SU-DHL-6 (cell line): ENCODE results near the gene OXNAD1.

Experiments used
- H2AFZ ChIP-seq: fragments of 200-600 bp; sonication (generic); 2 replicates; pipeline ENCODE4 v1.6.1; 2014; ENCODE audit warnings: low read depth, mild to moderate bottlenecking, moderate library complexity, mixed read lengths, antibody characterized with exemption, low read length; ENCODE audit not compliant: severe bottlenecking
- H3F3A ChIP-seq: fragments of 200-600 bp; shearing (Covaris generic); 2 replicates; pipeline ENCODE4 v1.6.0; 2016; ENCODE audit warnings: antibody characterized with exemption, mild to moderate bottlenecking; ENCODE audit not compliant: insufficient read depth
- H3K27ac ChIP-seq: fragments of 200-600 bp; sonication (generic); 2 replicates; pipeline ENCODE4 v1.5.1; 2016; ENCODE audit warnings: low read depth, mild to moderate bottlenecking, low read length, moderate library complexity, mixed read lengths
- H3K27me3 ChIP-seq: fragments of 200-600 bp; sonication (generic), shearing (Covaris generic); 2 replicates; pipeline ENCODE4 v1.6.0; 2014; ENCODE audit warnings: mild to moderate bottlenecking, low read length
- H3K36me3 ChIP-seq: fragments of 200-600 bp; sonication (generic); 2 replicates; pipeline ENCODE4 v1.6.1; 2014; ENCODE audit warnings: mild to moderate bottlenecking, low read length, mixed read lengths
- H3K4me2 ChIP-seq: fragments of 300-600, 200-600 bp; shearing (Covaris generic), sonication (generic); 2 replicates; pipeline ENCODE4 v1.6.0; 2014; ENCODE audit warnings: low read length, low read depth, mild to moderate bottlenecking; ENCODE audit not compliant: poor library complexity, severe bottlenecking
- H3K4me3 ChIP-seq: fragments of 200-600 bp; sonication (generic); 2 replicates; pipeline ENCODE4 v1.5.1; 2014; ENCODE audit warnings: antibody characterized with exemption, low read length, mild to moderate bottlenecking, mixed read lengths; ENCODE audit not compliant: insufficient read depth, poor library complexity, severe bottlenecking
- H3K79me2 ChIP-seq: fragments of 200-600 bp; sonication (generic); 2 replicates; pipeline ENCODE4 v1.6.1; 2014; ENCODE audit warnings: mild to moderate bottlenecking, low read length, moderate library complexity; ENCODE audit not compliant: insufficient read depth
- H3K9ac ChIP-seq: fragments of 200-600 bp; sonication (generic); 2 replicates; pipeline ENCODE4 v1.7.0; 2014; ENCODE audit warnings: mild to moderate bottlenecking, low read length
- H3K9me2 ChIP-seq: fragments of 200-600 bp; sonication (generic); replicated peaks from 2 replicates; pipeline ENCODE4 v1.6.1; 2014; ENCODE audit warnings: low read length; ENCODE audit not compliant: insufficient read depth
- H3K9me3 ChIP-seq: fragments of 200-600 bp; sonication (generic); 2 replicates; pipeline ENCODE4 v1.6.1; 2014; ENCODE audit warnings: low read length, mixed read lengths; ENCODE audit not compliant: insufficient read depth
- H4K20me1 ChIP-seq: fragments of 200-600 bp; sonication (generic); 2 replicates; pipeline ENCODE4 v1.6.1; 2014; ENCODE audit warnings: low read depth, mild to moderate bottlenecking, antibody characterized with exemption, low read length, moderate library complexity, mixed read lengths
- CTCF ChIP-seq: fragments of 200-600 bp; sonication (generic); IDR thresholded peaks from one replicate; pipeline ENCODE4 v1.5.1; 2017; ENCODE audit warnings: antibody characterized with exemption, mild to moderate bottlenecking, low read length, moderate library complexity; ENCODE audit not compliant: insufficient read depth, poor library complexity, severe bottlenecking
- EZH2phosphoT487 ChIP-seq: fragments of 200-600 bp; sonication (generic), shearing (Covaris generic); conservative IDR thresholded peaks from 2 replicates; pipeline ENCODE4 v1.6.1; 2018; ENCODE audit warnings: mild to moderate bottlenecking, antibody characterized with exemption, low read length, moderate library complexity, mixed read lengths

OXNAD1 gene

DNA sequence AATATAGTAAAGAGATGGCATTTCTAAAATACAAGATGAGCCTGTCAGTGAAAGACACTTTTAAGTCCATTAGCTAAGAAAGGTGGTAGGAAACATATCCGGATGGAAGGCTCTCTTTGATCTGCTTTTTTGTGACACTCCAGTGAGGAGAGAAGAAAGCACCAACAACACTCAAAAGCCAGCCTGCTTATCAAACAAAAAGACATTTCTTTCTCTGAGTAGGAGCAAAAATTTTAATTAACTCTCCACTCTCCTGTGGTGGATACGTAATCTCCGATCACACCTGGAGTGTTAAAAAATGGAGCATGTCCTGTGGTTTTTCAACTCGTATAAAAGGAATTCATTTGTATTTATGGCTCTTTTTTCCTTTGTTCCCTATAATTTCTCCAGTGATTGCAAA lies 65.3 kb downstream of the OXNAD1 start:
- H4K20me1 ChIP-seq, result no peaks in the 10 kb centered on the region; the same call in 1 of the 2 replicates
- H3F3A ChIP-seq, result no peaks in the 10 kb centered on the region
- no peaks in the 10 kb centered on the region for H3K27me3 ChIP-seq
- no peak overlapping the region for H3K27ac ChIP-seq
- H3K4me3 ChIP-seq, result no peak overlapping the region
- peaks cover 37% of the 10 kb centered on the region for H3K79me2 ChIP-seq
- peaks cover 43% of the 10 kb centered on the region for H3K36me3 ChIP-seq
- TF ChIP-seq CTCF (no peak), EZH2phosphoT487 (no peak)
- no peak overlapping the region for H2AFZ ChIP-seq
- H3K9me2 ChIP-seq, result no peaks in the 10 kb centered on the region
- H3K4me2 ChIP-seq, result no peak overlapping the region
- H3K9ac ChIP-seq, result no peak overlapping the region
- H3K9me3 ChIP-seq, result no peaks in the 10 kb centered on the region

DNA sequence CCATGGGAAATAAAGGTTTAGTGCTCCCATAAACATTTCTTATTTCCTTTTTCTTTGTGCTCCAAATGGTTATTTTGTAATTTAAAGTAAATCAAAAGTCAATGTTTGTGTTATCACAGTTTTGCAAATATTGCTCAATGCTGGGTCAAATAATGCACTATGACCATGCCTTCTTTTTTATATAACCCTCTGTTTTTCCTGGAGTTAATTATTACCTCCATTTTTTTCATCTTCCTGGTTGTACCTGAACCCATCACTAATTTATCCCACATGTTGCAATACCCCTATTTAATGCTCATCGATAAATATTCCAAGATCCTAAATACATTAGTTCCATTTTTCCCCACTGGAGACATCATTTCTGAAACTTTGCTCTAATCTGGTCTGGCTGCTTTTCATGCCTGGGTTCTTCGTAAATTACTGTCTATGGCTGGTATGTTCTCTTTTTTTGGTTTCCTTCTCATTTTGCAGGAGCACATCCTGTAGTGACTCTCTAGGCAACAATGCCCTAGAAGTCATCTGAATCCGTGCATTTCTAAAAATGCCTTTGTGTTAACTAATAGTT lies 66.4 kb downstream of the OXNAD1 start:
- Histone ChIP-seq H3K9me3 (no peaks in the 10 kb centered on the region), H3K4me3 (no peak overlapping the region), H2AFZ (no peak overlapping the region), H3K27me3 (no peaks in the 10 kb centered on the region), H4K20me1 (no peaks in the 10 kb centered on the region; the same call in 1 of the 2 replicates), H3F3A (no peaks in the 10 kb centered on the region), H3K27ac (no peak overlapping the region), H3K9ac (no peak overlapping the region), H3K79me2 (peaks cover 42% of the 10 kb centered on the region), H3K4me2 (no peak overlapping the region), H3K36me3 (peaks cover 38% of the 10 kb centered on the region), H3K9me2 (no peaks in the 10 kb centered on the region)
- no peak for TF ChIP-seq EZH2phosphoT487
- TF ChIP-seq CTCF, result no peak

DNA sequence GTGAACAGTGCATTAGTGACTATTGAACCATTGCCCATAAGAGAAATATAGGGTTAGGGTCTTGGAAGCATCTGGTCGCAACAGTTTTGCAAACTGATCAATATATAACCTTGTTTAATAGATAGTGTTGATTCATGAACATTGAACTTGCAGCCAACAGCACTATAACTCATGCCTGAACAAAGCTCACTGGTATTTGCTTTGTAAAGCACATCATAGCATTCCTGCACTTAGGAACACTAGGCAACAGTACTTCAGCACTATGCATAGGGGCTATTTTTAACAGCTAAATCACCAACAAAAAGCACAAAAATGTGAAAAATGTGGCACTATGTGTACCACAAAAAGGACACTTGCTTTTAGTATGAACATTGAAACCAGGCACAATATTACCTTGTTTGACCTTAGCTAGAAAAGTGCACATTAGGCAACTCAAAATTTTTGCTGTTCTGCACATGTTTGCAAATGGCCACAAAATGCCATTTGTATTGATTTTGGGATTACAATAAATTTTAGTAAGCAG lies 68.0 kb downstream of the OXNAD1 start:
- Histone ChIP-seq H3K9ac (no peak overlapping the region), H3K4me2 (no peak overlapping the region), H3K79me2 (peaks cover 53% of the 10 kb centered on the region), H3K36me3 (peaks cover 37% of the 10 kb centered on the region), H3K27me3 (no peaks in the 10 kb centered on the region), H4K20me1 (no peaks in the 10 kb centered on the region; the same call in 1 of the 2 replicates), H3F3A (no peaks in the 10 kb centered on the region), H3K27ac (no peak overlapping the region), H3K9me3 (no peaks in the 10 kb centered on the region), H3K9me2 (no peaks in the 10 kb centered on the region), H3K4me3 (no peak overlapping the region), H2AFZ (no peak overlapping the region)
- TF ChIP-seq CTCF (no peak), EZH2phosphoT487 (no peak)
